Loucy (cell line): ENCODE measurements around the gene RREB1.

Experiments
- EZH2phosphoT487 ChIP-seq: fragments of 200-600 bp; IDR thresholded peaks from 2 replicates; pipeline ENCODE4 v1.6.1; 2018; ENCODE audit warnings: antibody characterized with exemption, mild to moderate bottlenecking, moderate library complexity, borderline replicate concordance
- TF ChIP-seq, protein P1 (sequence below): fragments of 200-600 bp; sonication (generic); conservative IDR thresholded peaks from 2 replicates; pipeline ENCODE4 v1.5.1; 2014; ENCODE audit warnings: mild to moderate bottlenecking, antibody characterized with exemption, low read length

DNA sequence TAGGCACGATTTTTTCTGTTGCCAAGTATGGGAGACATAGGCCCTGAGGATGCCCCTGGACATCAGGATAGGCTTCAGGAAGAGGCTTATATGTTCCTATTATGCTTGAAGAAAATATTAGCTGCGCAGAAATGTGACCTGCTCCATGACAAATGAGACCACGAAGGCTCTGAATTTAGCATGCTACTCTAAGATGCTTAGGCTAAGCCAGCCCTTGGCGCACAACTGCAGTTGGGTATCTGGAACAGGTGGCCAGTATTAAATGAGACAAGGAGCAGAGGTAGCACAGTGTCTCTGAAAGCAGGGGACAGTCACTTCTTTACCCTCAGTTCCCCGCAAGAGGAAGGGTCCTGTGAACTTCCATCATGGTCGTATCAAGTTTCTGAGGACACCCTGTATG is 90.0 kb downstream of the RREB1 start:
- TF ChIP-seq, protein P1, sequence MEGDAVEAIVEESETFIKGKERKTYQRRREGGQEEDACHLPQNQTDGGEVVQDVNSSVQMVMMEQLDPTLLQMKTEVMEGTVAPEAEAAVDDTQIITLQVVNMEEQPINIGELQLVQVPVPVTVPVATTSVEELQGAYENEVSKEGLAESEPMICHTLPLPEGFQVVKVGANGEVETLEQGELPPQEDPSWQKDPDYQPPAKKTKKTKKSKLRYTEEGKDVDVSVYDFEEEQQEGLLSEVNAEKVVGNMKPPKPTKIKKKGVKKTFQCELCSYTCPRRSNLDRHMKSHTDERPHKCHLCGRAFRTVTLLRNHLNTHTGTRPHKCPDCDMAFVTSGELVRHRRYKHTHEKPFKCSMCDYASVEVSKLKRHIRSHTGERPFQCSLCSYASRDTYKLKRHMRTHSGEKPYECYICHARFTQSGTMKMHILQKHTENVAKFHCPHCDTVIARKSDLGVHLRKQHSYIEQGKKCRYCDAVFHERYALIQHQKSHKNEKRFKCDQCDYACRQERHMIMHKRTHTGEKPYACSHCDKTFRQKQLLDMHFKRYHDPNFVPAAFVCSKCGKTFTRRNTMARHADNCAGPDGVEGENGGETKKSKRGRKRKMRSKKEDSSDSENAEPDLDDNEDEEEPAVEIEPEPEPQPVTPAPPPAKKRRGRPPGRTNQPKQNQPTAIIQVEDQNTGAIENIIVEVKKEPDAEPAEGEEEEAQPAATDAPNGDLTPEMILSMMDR: no peak
- TF ChIP-seq EZH2phosphoT487: no peak
